ENCODE data around the gene CTNNA1. TPM values are rescaled to one million over a fixed set of nuclear protein-coding genes. Genes with fewer than 3 reads are reported as not detected.

The CTNNA1 gene
- total and polyA plus RNA-seq, 2 of the 8 experiments (the other 6 are each of a cell fraction or from before 2014, with no cell fraction given) = 115 to 349 TPM

DNA sequence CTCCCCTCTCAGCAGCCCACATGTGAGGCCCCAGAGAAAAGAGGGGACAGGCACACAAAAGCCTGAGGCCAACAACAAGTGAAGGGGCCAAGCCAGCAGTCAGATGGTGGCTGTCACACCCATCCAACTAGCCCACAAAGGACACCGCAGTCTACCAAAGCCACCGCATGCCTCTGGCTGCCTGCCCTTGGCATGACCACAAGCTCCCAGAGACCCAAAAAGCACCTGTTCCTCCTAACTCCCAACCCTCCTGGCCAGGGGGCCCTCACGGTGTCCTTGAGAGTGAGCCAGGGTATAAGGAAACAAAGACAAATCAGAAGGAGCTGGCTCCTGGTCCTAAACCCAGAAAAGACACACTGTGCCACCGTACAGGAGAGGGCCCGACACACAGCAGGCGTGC, 199.7 kb downstream of the CTNNA1 start:
- 88% methylated on average over 6 of the region's 6 CpGs; no CpG with 5 or more reads in 1 of the 2 experiments for WGBS, 2 experiments (ENCODE audit: extremely low coverage in 1 of 2, insufficient coverage in 1 of 2, insufficient read length in 1 of 2, insufficient replicate concordance in 2 of 2, low coverage in 1 of 2, low lambda C conversion rate in 2 of 2, missing lambda C conversion rate in 1 of 2)
- H3K79me2 ChIP-seq (ENCODE audit: control insufficient read depth in 1 of 2, insufficient read depth in 2 of 2, low read length in 2 of 2) = no peaks in the 10 kb centered on the region
- no peak overlapping the region for H4K91ac ChIP-seq (replicated peaks; ENCODE audit: insufficient read length, low read length)
- no peak overlapping the region for H3K4me2 ChIP-seq (ENCODE audit: insufficient read depth in 1 of 2, low read depth in 2 of 2, low read length in 2 of 2)
- no peaks in the 10 kb centered on the region for H3K36me3 ChIP-seq (ENCODE audit: control insufficient read depth in 2 of 4, insufficient read depth in 4 of 4, low read length in 3 of 4)
- no peak overlapping the region for H3K56ac ChIP-seq (replicated peaks; ENCODE audit: insufficient read length, low read depth, low read length)
- no peak overlapping the region; the same call in 1 of the 2 replicates for H2BK5ac ChIP-seq (ENCODE audit: low read depth, low read length)
- H3K9me3 ChIP-seq (ENCODE audit: insufficient read depth in 2 of 2, low read depth in 1 of 2, low read length in 1 of 2) = no peaks in the 10 kb centered on the region
- H4K8ac ChIP-seq (ENCODE audit: extremely low read depth, insufficient read depth, low read length) = no peak overlapping the region
- POLR2A ChIA-PET (ENCODE audit: partially characterized antibody) = interaction anchor here (1.2 kb wide), 1 partner anchor 9 kb away, joined by 3 read pairs; no protein-coding TSS in a partner anchor
- H2BK20ac ChIP-seq (ENCODE audit: low read length) = no peak overlapping the region
- H3K9ac ChIP-seq (replicated peaks in 1 of 4; ENCODE audit: extremely low read depth in 1 of 4, low read depth in 3 of 4, low read length in 3 of 4) = no peak overlapping the region
- no peaks in the 10 kb centered on the region; the same call in 1 of the 2 replicates for H3K79me1 ChIP-seq (ENCODE audit: low read depth, low read length)
- no peaks in the 10 kb centered on the region for H3K23me2 ChIP-seq (ENCODE audit: low read depth, low read length)
- CTCF ChIA-PET (ENCODE audit: partially characterized antibody) = interaction anchor here (0.7 to 4.1 kb wide), 10 partner anchors 10 to 324 kb away, joined by 3 to 18 read pairs (median 4); no protein-coding TSS in a partner anchor
- no peak overlapping the region for H2BK120ac ChIP-seq (replicated peaks; ENCODE audit: low read depth, low read length)
- H3K4ac ChIP-seq (replicated peaks; ENCODE audit: insufficient read length, low read depth, low read length) = no peak overlapping the region
- peaks cover 0 to 11% (median 5%) of the 10 kb centered on the region in 4 experiments; a peak in 4 of 7 replicates for H3K4me1 ChIP-seq (replicated peaks in 1 of 4; ENCODE audit: control insufficient read depth in 3 of 4, insufficient read depth in 4 of 4, low read length in 3 of 4)
- FAIRE-seq (no peak), DNase-seq (ENCODE audit: low read depth in 1 of 2, low spot score in 2 of 2) (no peak)
- no peak overlapping the region for H2AFZ ChIP-seq (ENCODE audit: low read length)
- no peak overlapping the region for H2AK5ac ChIP-seq (ENCODE audit: low read depth, low read length)
- H2BK12ac ChIP-seq (ENCODE audit: low read depth, low read length) = no peak overlapping the region
- H4K5ac ChIP-seq (ENCODE audit: insufficient read length, low read depth, low read length) = no peak overlapping the region
- no peak overlapping the region for H3K23ac ChIP-seq (ENCODE audit: insufficient read length)
- H3K4me3 ChIP-seq (ENCODE audit: extremely low read depth in 1 of 4, insufficient read depth in 2 of 4, low read depth in 3 of 4, low read length in 4 of 4) = no peak overlapping the region
- no peak overlapping the region for H3K14ac ChIP-seq (ENCODE audit: insufficient read length)
- no peaks in the 10 kb centered on the region for H4K20me1 ChIP-seq (replicated peaks in 1 of 2; ENCODE audit: control insufficient read depth in 1 of 2, insufficient read depth in 2 of 2, low read length in 2 of 2)
- H2BK15ac ChIP-seq (ENCODE audit: low read length) = no peak overlapping the region
- no peak overlapping the region; the same call in 1 of the 2 replicates for H3K18ac ChIP-seq (ENCODE audit: extremely low read depth, low read length)
- no peak overlapping the region for H3K27ac ChIP-seq (ENCODE audit: low read depth, low read length)
- no peaks in the 10 kb centered on the region for H3K27me3 ChIP-seq (replicated peaks in 1 of 4; ENCODE audit: control insufficient read depth in 3 of 4, extremely low read depth in 1 of 4, insufficient read depth in 3 of 4, low read length in 3 of 4)
- TF ChIP-seq ASH2L (IDR thresholded peaks at IDR 0.05; ENCODE audit: low read length) = no peak
- no peak for TF ChIP-seq YY1 (IDR thresholded peaks at IDR 0.05; ENCODE audit: low read depth, low read length)
- no peak for TF ChIP-seq SP2 (IDR thresholded peaks at IDR 0.05; ENCODE audit: low read length)
- TF ChIP-seq BRCA1 (IDR thresholded peaks at IDR 0.05; ENCODE audit: low read depth, low read length) = no peak
- no peak for TF ChIP-seq SP1 (IDR thresholded peaks at IDR 0.05; ENCODE audit: low read depth, low read length)
- no peak for TF ChIP-seq GTF2F1 (IDR thresholded peaks at IDR 0.05; ENCODE audit: borderline replicate concordance, low read depth, low read length)
- TF ChIP-seq POLR2AphosphoS5 (IDR thresholded peaks at IDR 0.05; ENCODE audit: low read depth, low read length) = no peak
- TF ChIP-seq CHD1 (IDR thresholded peaks at IDR 0.05; ENCODE audit: low read depth, low read length) = no peak
- TF ChIP-seq POU5F1 (IDR thresholded peaks at IDR 0.05; ENCODE audit: low read depth, low read length) = no peak
- TF ChIP-seq, protein P1, sequence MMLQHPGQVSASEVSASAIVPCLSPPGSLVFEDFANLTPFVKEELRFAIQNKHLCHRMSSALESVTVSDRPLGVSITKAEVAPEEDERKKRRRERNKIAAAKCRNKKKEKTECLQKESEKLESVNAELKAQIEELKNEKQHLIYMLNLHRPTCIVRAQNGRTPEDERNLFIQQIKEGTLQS (IDR thresholded peaks at IDR 0.05; ENCODE audit: insufficient read depth, low read depth, low read length) = no peak
- TF ChIP-seq TAF1 (IDR thresholded peaks at IDR 0.05; ENCODE audit: low read depth, low read length) = no peak
- no peak for TF ChIP-seq GABPA (IDR thresholded peaks at IDR 0.05; ENCODE audit: borderline replicate concordance, insufficient read depth, low read length)
- no peak for TF ChIP-seq TBP (IDR thresholded peaks at IDR 0.05; ENCODE audit: low read depth, low read length)
- no peak for TF ChIP-seq JUND (IDR thresholded peaks at IDR 0.05; ENCODE audit: low read length)
